Measurements from ENCODE around the gene BLCAP.
"Not testable (repeated sequence)": the region's sequence is repeated elsewhere in the genome, so short reads cannot be mapped to it uniquely, and the experiment has no call there.

Gene BLCAP, protein sequence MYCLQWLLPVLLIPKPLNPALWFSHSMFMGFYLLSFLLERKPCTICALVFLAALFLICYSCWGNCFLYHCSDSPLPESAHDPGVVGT

DNA sequence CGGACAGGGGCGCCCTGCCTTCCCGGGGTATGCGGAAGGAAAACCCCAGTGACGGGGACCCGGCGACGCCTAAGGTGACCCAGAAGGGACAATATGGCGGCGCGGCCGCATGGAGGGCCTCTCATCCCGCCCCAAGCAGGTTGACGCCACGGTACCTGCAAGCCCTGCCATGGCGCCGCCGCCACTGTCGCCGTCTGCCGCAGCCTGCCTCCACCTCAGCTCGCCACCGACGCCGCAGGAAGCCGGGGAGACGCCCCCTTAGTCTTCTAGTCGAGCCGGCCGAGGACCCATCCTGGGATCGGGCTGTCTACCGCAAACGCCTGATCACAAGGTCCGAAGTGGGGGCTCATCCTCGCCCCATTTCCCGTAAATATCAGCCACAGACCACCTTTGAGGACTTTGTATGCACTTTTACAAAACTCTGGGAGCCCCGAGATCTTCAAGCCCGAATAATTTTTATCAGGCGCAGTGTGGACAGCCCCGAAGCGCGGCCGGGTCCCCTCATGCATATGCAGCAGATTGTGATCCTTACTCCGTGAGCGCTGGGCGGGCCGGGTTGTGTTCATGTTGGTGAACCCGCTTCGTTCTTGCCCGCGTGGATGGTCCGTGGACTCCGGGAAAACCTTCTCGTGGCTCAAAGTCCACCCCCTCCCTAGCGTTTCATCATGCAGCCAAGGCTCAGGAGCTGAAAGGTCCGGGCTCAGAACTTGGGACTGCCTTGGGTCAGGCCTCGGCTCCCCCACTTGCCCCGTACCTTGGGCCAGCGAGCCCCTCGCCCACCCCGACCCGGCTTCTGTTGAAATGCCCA, at the start of gene BLCAP:
Gene BLCAP, minus strand, starts transcription at position 239 of the 808 bp plus-strand sequence. CDS start 8,702 bp downstream, outside the sequence.
- DNase-seq (ENCODE audit: low spot score in 2 of 2) (peak; percentile 91 to 98), ATAC-seq (peak; percentile 94)
- Mint-ChIP-seq H3K9me3 (no peaks in the 10 kb centered on the region), H3K4me3 (peak within 1 kb of the TSS; percentile 89), H3K4me1 (peaks cover 57% of the 10 kb centered on the region), H3K27ac (peak within 1 kb of the TSS; percentile 100), H3K36me3 (peaks cover 18% of the 10 kb centered on the region)

- H3K27ac Mint-ChIP-seq, result not testable (repeated sequence)
These were observed 49.8 kb upstream of the BLCAP start for GRCh38 chr20:37577436-37577835.

DNA sequence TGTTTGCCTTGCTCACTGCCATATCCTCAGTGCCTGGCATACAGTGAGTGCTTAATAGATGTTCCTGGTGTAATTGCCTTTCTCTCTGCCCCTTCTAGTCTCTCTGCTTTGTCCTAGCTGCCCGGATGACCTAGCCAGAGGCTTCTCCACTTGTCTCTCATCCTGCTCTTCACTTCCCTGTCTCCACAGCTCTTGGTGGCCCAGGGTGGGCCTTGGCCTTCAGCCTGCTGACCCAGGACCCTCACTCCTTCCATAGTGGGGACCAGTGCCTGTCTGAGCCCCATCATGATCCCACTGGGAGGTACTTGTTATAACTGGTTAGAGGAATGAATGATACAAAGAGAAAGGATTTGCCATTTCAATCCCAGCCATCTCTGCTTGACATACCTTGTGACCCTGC, 49.2 kb upstream of the BLCAP start:
- ATAC-seq (no peak), DNase-seq (ENCODE audit: low spot score in 2 of 2) (no peak)
- Mint-ChIP-seq H3K9me3 (no peaks in the 10 kb centered on the region), H3K4me3 (no peak overlapping the region), H3K36me3 (no peaks in the 10 kb centered on the region), H3K27ac (no peak overlapping the region), H3K4me1 (peaks cover 9% of the 10 kb centered on the region)

More at GRCh38 chr20:37577436-37577835, 49.8 kb upstream of the BLCAP start:
- not testable (repeated sequence) for H3K9me3 Mint-ChIP-seq; H3K4me1 Mint-ChIP-seq; H3K36me3 Mint-ChIP-seq; H3K4me3 Mint-ChIP-seq; ATAC-seq; DNase-seq (ENCODE audit: low spot score in 2 of 2)

- H3K4me3 Mint-ChIP-seq, result no peak overlapping the region
- no peak for DNase-seq (ENCODE audit: low spot score in 2 of 2)
- ATAC-seq, result no peak
- H3K36me3 Mint-ChIP-seq, result no peaks in the 10 kb centered on the region
- H3K27ac Mint-ChIP-seq, result no peak overlapping the region
- H3K9me3 Mint-ChIP-seq, result no peaks in the 10 kb centered on the region
- peaks cover 9% of the 10 kb centered on the region for H3K4me1 Mint-ChIP-seq
These were observed 48.2 kb upstream of the BLCAP start for GRCh38 chr20:37575884-37576283.

GRCh38 chr20:37574199-37574890, 46.7 kb upstream of the BLCAP start:
- no peak for DNase-seq (ENCODE audit: low spot score in 2 of 2)
- H3K36me3 Mint-ChIP-seq, result no peaks in the 10 kb centered on the region
- no peaks in the 10 kb centered on the region for H3K9me3 Mint-ChIP-seq
- no peak overlapping the region for H3K27ac Mint-ChIP-seq
- no peak overlapping the region for H3K4me3 Mint-ChIP-seq
- peak; percentile 24 for ATAC-seq
- H3K4me1 Mint-ChIP-seq, result peaks cover 9% of the 10 kb centered on the region

- no peak for DNase-seq (ENCODE audit: low spot score in 2 of 2)
- Mint-ChIP-seq H3K27ac (no peak overlapping the region), H3K36me3 (no peaks in the 10 kb centered on the region), H3K9me3 (no peaks in the 10 kb centered on the region), H3K4me3 (no peak overlapping the region), H3K4me1 (peaks cover 9% of the 10 kb centered on the region)
- peak; percentile 47 for ATAC-seq
These were observed 46.0 kb upstream of the BLCAP start for GRCh38 chr20:37573626-37574198.

GRCh38 chr20:37571033-37571432, 43.4 kb upstream of the BLCAP start:
- H3K36me3 Mint-ChIP-seq, result no peaks in the 10 kb centered on the region
- H3K4me3 Mint-ChIP-seq, result no peak overlapping the region
- no peak overlapping the region for H3K27ac Mint-ChIP-seq
- no peak for ATAC-seq
- DNase-seq (ENCODE audit: low spot score in 2 of 2), result no peak
- no peaks in the 10 kb centered on the region for H3K9me3 Mint-ChIP-seq
- peaks cover 8% of the 10 kb centered on the region for H3K4me1 Mint-ChIP-seq

DNA sequence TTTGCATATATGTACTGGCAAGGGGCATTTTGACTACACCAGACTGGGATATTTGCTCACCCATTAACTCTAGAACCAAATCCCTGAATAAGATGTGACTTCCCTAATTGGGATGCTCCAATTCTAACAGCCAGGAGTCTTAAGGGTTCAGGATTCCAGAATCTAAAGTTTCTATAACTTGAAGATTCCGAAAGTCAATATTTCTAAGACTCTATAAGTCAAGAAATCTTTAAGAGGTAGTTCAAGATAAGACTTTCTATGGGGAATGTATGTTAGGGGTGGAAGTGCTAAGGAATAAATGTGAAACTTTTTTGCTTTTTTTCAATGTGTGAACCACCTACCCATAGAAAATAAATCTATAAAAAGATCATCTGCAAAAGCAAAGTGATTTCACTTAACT, 42.7 kb upstream of the BLCAP start:
- ATAC-seq, result no peak
- H3K36me3 Mint-ChIP-seq, result no peaks in the 10 kb centered on the region
- no peaks in the 10 kb centered on the region for H3K9me3 Mint-ChIP-seq
- H3K4me3 Mint-ChIP-seq, result no peak overlapping the region
- DNase-seq (ENCODE audit: low spot score in 2 of 2), result no peak
- H3K4me1 Mint-ChIP-seq, result peaks cover 8% of the 10 kb centered on the region
- no peak overlapping the region for H3K27ac Mint-ChIP-seq

- no peak for DNase-seq (ENCODE audit: low spot score in 2 of 2)
These were observed 40.3 kb upstream of the BLCAP start for GRCh38 chr20:37567671-37568588.

GRCh38 chr20:37567331-37567665, 39.6 kb upstream of the BLCAP start:
- H3K9me3 Mint-ChIP-seq, result no peaks in the 10 kb centered on the region
- ATAC-seq (no peak), DNase-seq (ENCODE audit: low spot score in 2 of 2) (no peak)
- no peak overlapping the region for H3K4me3 Mint-ChIP-seq
- H3K4me1 Mint-ChIP-seq, result peaks cover 8% of the 10 kb centered on the region
- no peak overlapping the region for H3K27ac Mint-ChIP-seq
- no peaks in the 10 kb centered on the region for H3K36me3 Mint-ChIP-seq

More at GRCh38 chr20:37567671-37568588, 40.3 kb upstream of the BLCAP start:
- Mint-ChIP-seq H3K9me3 (no peaks in the 10 kb centered on the region), H3K4me1 (peaks cover 8% of the 10 kb centered on the region), H3K27ac (no peak overlapping the region), H3K36me3 (no peaks in the 10 kb centered on the region), H3K4me3 (no peak overlapping the region)
- ATAC-seq, result no peak

DNA sequence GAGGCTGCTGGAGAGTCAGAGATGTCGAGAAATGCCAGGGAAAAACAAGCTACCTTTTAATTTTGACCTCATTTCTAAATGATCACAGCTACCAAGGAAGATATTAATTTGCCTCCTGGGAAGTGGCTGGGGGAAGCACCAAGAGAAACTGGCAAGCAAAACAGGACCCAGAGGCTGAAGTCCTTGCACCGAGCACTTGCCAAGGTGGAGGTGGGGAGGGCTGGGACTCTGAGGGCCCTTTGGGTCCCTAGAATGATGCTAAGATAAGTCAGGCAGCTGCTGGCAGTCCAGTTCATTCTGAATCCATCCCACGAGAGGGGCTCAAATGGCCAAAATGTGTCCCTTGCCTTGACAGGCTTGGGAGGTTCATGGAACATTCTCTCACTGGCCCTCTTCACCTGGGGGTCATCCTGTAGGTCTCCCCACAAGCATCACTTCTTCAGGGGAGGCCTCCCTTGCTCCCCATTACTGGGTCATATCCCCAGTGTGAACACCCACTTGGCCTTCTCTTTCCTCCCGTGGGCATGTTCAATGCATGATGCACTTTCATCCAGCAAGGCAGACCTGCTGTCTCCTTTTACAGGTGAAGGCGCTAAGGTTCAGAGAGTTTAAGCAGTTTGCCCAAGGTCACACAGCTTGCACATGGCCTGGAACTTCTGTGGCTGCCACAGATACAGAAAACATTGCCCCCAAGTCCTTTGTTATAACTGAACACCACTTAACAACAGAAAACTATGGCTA, 39.1 kb upstream of the BLCAP start:
- H3K27ac Mint-ChIP-seq, result no peak overlapping the region
- DNase-seq (ENCODE audit: low spot score in 2 of 2) (no peak), ATAC-seq (no peak)
- no peaks in the 10 kb centered on the region for H3K36me3 Mint-ChIP-seq
- no peak overlapping the region for H3K4me3 Mint-ChIP-seq
- no peaks in the 10 kb centered on the region for H3K9me3 Mint-ChIP-seq
- H3K4me1 Mint-ChIP-seq, result peaks cover 8% of the 10 kb centered on the region

DNA sequence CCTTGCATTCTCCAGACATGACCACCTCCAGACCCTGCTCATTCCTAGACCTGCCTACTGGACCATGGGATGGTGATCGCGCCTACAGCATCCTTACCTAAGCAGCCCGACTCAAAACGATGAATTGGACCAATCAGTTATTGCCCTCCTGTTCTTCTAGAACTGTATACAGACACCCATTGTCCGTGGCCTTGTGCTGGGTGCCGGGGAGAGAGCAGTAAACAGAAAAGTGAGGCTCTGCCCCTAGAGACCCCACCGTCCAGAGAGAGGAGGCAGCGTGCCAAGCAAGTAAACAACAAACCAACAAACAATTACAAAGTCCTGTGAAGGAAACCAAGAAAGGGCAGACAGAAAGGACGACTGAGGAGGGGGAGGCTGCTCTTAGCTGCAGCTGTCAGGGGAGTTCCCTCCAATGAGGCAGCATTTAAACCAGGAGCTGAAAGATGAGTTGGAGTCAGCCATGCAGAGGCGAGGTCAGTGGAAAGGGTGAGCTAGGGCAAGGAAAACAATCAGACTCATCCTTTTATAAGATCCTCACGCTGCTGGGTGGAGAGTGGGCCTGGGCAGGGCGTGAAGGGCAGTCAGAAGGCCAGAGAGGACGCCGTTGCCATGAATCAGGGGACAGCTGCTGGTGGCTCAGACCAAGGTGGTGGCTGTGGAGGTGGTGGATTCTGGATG, 37.6 kb upstream of the BLCAP start:
- H3K9me3 Mint-ChIP-seq, result no peaks in the 10 kb centered on the region
- H3K27ac Mint-ChIP-seq, result no peak overlapping the region
- ATAC-seq (peak; percentile 25), DNase-seq (ENCODE audit: low spot score in 2 of 2) (no peak)
- peaks cover 8% of the 10 kb centered on the region for H3K4me1 Mint-ChIP-seq
- no peaks in the 10 kb centered on the region for H3K36me3 Mint-ChIP-seq
- H3K4me3 Mint-ChIP-seq, result no peak overlapping the region

- H3K4me1 Mint-ChIP-seq, result peaks cover 8% of the 10 kb centered on the region
- no peaks in the 10 kb centered on the region for H3K36me3 Mint-ChIP-seq
- no peak overlapping the region for H3K27ac Mint-ChIP-seq
- peak; percentile 61 for ATAC-seq
- H3K9me3 Mint-ChIP-seq, result no peaks in the 10 kb centered on the region
- DNase-seq (ENCODE audit: low spot score in 2 of 2), result peak; percentile 58 to 71
- no peak overlapping the region for H3K4me3 Mint-ChIP-seq
These were observed 36.9 kb upstream of the BLCAP start for GRCh38 chr20:37564388-37565133.

Data from stimulated activated effector memory CD8-positive, alpha-beta T cell treated with anti-CD3 and anti-CD28 coated beads, Interleukin-12 subunit alpha, Interleukin-12 subunit beta, amount 100 ng/mL, for 72 hours (primary cell).